AG09319 (cell line): ENCODE results near the gene SERAC1.
"Not testable (repeated sequence)": the region's sequence is repeated elsewhere in the genome, so short reads cannot be mapped to it uniquely, and the experiment has no call there.

ENCODE experiments used
- DNase-seq: peaks from one replicate; pipeline ENCODE4 v3.0.0-alpha.2; 2010; ENCODE audit warnings: low read depth; ENCODE audit errors: extremely low read depth
- CTCF ChIP-seq: IDR thresholded peaks from 2 replicates; pipeline ENCODE4 v1.5.1; 2011; ENCODE audit warnings: low read depth, mild to moderate bottlenecking, inconsistent platforms, low read length, moderate library complexity

SERAC1 gene

GRCh38 chr6:158157064-158157764 lies 10.8 kb downstream of the SERAC1 start:
- TF ChIP-seq CTCF: no peak
- no peak for DNase-seq

GRCh38 chr6:158154816-158155215 lies 13.2 kb downstream of the SERAC1 start:
- TF ChIP-seq CTCF: no peak
- DNase-seq: no peak

GRCh38 chr6:158153576-158153975 lies 14.5 kb downstream of the SERAC1 start:
- no peak for TF ChIP-seq CTCF
- no peak for DNase-seq

- DNase-seq: no peak
- no peak for TF ChIP-seq CTCF
Measured at GRCh38 chr6:158152659-158153058, 15.4 kb downstream of the SERAC1 start.

GRCh38 chr6:158152025-158152424 lies 16.0 kb downstream of the SERAC1 start:
- DNase-seq: not testable (repeated sequence)

GRCh38 chr6:158150701-158151100 lies 17.4 kb downstream of the SERAC1 start:
- no peak for DNase-seq
- TF ChIP-seq CTCF: no peak

- no peak for DNase-seq
- no peak for TF ChIP-seq CTCF
Measured at GRCh38 chr6:158149641-158150040, 18.4 kb downstream of the SERAC1 start.

- TF ChIP-seq CTCF: peak; percentile 20
- no peak for DNase-seq
Measured at GRCh38 chr6:158143700-158144099, 24.4 kb downstream of the SERAC1 start.
